Mesodermal cell (in vitro differentiated cells): Measurements from ENCODE around the gene ZSWIM9.

Source experiments
- H3K27ac ChIP-seq: 2 replicates; pipeline ENCODE4 v1.7.0; 2013; ENCODE audit warnings: mild to moderate bottlenecking, low read depth, low read length, moderate library complexity; ENCODE audit not compliant: severe bottlenecking
- H3K36me3 ChIP-seq: 2 replicates; pipeline ENCODE4 v1.7.1; 2013; ENCODE audit warnings: mild to moderate bottlenecking, low read length, moderate library complexity; ENCODE audit not compliant: control insufficient read depth, insufficient read depth
- H3K4me1 ChIP-seq: one replicate; pipeline ENCODE4 v1.7.1; 2013; ENCODE audit warnings: mild to moderate bottlenecking, low read length; ENCODE audit not compliant: insufficient read depth, control insufficient read depth, poor library complexity, severe bottlenecking
- H3K4me3 ChIP-seq: 2 replicates; pipeline ENCODE4 v1.7.0; 2013; ENCODE audit warnings: low read length, control low read depth, mild to moderate bottlenecking; ENCODE audit not compliant: insufficient read depth, poor library complexity, severe bottlenecking; ENCODE audit errors: extremely low read depth
- H3K9me3 ChIP-seq: 2 replicates; pipeline ENCODE4 v1.7.1; 2013; ENCODE audit warnings: mild to moderate bottlenecking, low read length, moderate library complexity; ENCODE audit not compliant: control insufficient read depth
- WGBS, 2 experiments: methylation state at CpG; one replicate each; pipeline ENCODE4 v1.1.5; 2013; ENCODE audit warnings: missing lambda C conversion rate in 2 of 2; ENCODE audit not compliant: insufficient coverage in 2 of 2; 5-methylcytosine and 5-hydroxymethylcytosine counted together

The ZSWIM9 gene

GRCh38 chr19:48247212-48247611, 76.7 kb downstream of the ZSWIM9 start:
- Histone ChIP-seq H3K36me3 (peaks cover 32% of the 10 kb centered on the region), H3K4me3 (no peak overlapping the region), H3K27ac (no peak overlapping the region), H3K9me3 (no peaks in the 10 kb centered on the region), H3K4me1 (peaks cover 5% of the 10 kb centered on the region)
- WGBS, 2 experiments, result 83 to 100% methylated on average over 1 to 2 of the region's 3 CpGs
